ENCODE measurements around the gene GALNS. TPM values are rescaled to one million over a fixed set of nuclear protein-coding genes. Genes with fewer than 3 reads are reported as not detected.

GALNS gene
- total and polyA plus RNA-seq, 2 donors (not counting 1 experiment from before 2014, with no cell fraction given), result 45.5 to 68.4 TPM

- no peak for TF ChIP-seq EZH2 (IDR thresholded peaks at IDR 0.05; ENCODE audit: borderline replicate concordance, insufficient read depth, low read depth, low read length, poor library complexity, severe bottlenecking)
- TF ChIP-seq CTCF (IDR thresholded peaks at IDR 0.05), result no peak
- Mint-ChIP-seq H3K9me3 (ENCODE audit: insufficient read depth) (no peaks in the 10 kb centered on the region), H3K4me3 (peak overlapping the region; percentile 73), H3K27ac (peak overlapping the region; percentile 84), H3K27me3 (no peaks in the 10 kb centered on the region), H3K4me1 (peaks cover 57% of the 10 kb centered on the region)
- Histone ChIP-seq H3K9ac (ENCODE audit: low read length) (peak overlapping the region; percentile 45), H4K20me1 (ENCODE audit: control insufficient read depth, insufficient read depth, low read length, poor library complexity, severe bottlenecking) (peaks cover 55% of the 10 kb centered on the region), H3K27me3 (replicated peaks in 1 of 4; ENCODE audit: control extremely low read depth in 1 of 4, control insufficient read depth in 3 of 4, insufficient read depth in 4 of 4, low read length in 3 of 4) (no peaks in the 10 kb centered on the region), H3K9me3 (ENCODE audit: control extremely low read depth in 1 of 3, control insufficient read depth in 2 of 3, insufficient read depth in 1 of 3, low read length in 2 of 3) (no peaks in the 10 kb centered on the region), H2AFZ (ENCODE audit: insufficient read depth, low read depth, low read length, poor library complexity, severe bottlenecking) (peak overlapping the region; percentile 28), H3K4me3 (ENCODE audit: control extremely low read depth in 1 of 5, extremely low read depth in 1 of 5, insufficient read depth in 1 of 5, low read depth in 2 of 5, low read length in 4 of 5) (peak overlapping the region in 4 of 5 experiments; percentile 2 to 71 (median 16)), H3K79me2 (ENCODE audit: control insufficient read depth, insufficient read depth, low read length) (peaks cover 48% of the 10 kb centered on the region), H3K36me3 (replicated peaks in 1 of 2; ENCODE audit: control extremely low read depth in 1 of 2, control insufficient read depth in 1 of 2, extremely low read depth in 1 of 2, insufficient read depth in 2 of 2, low read length in 1 of 2) (peaks cover 0 to 8% of the 10 kb centered on the region in 2 experiments), H3K4me1 (ENCODE audit: control insufficient read depth in 2 of 2, insufficient read depth in 2 of 2, low read length in 2 of 2) (peaks cover 54 to 68% of the 10 kb centered on the region in 2 donors), H3K4me2 (replicated peaks; ENCODE audit: low read depth, low read length, poor library complexity, severe bottlenecking) (peak overlapping the region; percentile 95), H3K27ac (ENCODE audit: low read length in 2 of 2) (peak overlapping the region; percentile 72 to 77)
- ATAC-seq (ENCODE audit: low read depth) (peak; percentile 56), DNase-seq (peak; percentile 78)
- intact Hi-C loops (cut with micrococcal nuclease), result loop anchor here (1.0 to 10.0 kb wide), 4 partner anchors 12 to 327 kb away; partner anchors contain the start of genes IL17C, ZC3H18 and ZFPM1
- POLR2A ChIA-PET, result interaction anchor here (0.6 to 2.1 kb wide), 12 partner anchors 9 to 431 kb away, joined by 3 to 7 read pairs (median 4); partner anchors contain the start of gene APRT
- WGBS (ENCODE audit: insufficient coverage), result 17% methylated on average over 28 of the region's 28 CpGs
- CTCF ChIA-PET, result interaction anchor here (0.8 to 9.9 kb wide), 15 partner anchors 12 to 434 kb away, joined by 3 to 138 read pairs (median 5); partner anchors contain the start of genes APRT, CDT1 and TRAPPC2L
Observed at GRCh38 chr16:88781140-88782077, 75.3 kb downstream of the GALNS start.

Measured in B cell (primary cell).